Brain pericyte (primary cell): ENCODE measurements around the gene PKIB.
"Not testable (repeated sequence)": the region's sequence is repeated elsewhere in the genome, so short reads cannot be mapped to it uniquely, and the experiment has no call there.

Source experiments
- DNase-seq: peaks from one replicate; pipeline ENCODE4 v3.0.0-alpha.2; 2012; ENCODE audit warnings: low read depth, low spot score

The PKIB gene

DNA sequence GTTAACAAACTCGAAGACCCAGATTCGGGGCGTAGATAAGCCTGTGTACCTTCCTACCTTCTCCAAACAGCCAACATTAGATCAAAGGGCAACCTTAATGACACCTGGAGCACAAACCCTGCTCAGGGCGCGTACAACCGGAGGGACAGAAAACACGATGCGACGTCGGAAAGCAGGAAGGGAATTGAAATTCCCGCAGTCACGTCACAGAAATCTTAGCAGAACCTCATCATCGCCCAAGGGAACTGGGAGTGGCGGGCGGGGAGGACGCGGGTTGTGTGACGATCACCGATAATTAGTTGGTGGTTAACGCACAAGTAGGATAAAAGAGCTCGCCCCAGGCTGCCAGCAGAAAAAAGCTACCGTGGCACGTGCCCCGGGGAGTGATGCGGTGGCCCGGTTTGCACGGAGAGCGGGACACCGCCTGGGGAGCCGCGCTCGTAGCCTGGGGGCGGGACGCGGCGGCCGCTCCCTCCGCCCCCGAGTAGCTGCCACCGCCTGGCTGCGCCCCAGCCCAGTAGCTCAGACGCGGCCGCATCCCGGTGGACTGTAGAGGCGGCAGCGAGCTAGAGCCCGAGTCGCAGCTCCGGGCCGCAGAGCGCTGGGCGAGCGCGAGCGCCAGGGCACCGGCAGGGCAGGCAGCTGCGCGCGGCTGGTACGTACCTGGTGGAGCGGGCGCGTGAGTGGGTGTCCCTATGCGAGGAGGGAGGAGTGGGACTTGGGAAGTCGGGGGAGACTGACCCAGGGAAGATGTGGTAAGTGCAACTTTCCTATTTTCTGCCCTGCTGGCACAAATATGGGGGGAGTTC is at the start of gene PKIB:
TSS of gene PKIB (plus strand) at position 525 of the 809 bp plus-strand sequence. CDS start 107,390 bp downstream, outside the sequence.
- no peak for DNase-seq

- no peak for DNase-seq
Measured at GRCh38 chr6:122563364-122564052, 46.7 kb upstream of the PKIB start.

DNA sequence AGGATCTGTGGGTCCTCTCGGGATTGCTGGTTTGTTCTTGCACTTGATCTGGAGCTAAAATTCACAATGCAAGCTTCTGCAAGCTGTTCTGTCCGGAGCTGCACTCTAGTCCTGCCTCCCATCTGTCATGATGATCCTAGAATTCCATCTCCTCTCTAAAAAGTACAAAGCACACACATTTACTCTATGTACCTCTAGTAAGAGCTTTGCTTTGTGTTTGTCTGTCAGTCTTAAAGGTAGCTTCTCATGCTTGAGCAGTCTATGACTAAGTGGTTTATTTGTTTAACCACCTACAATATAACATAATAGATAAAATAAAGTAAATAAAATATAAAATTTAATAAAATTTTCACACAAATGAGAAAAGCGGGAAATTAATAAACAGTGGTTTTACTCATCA is 46.0 kb upstream of the PKIB start:
- DNase-seq: no peak

DNA sequence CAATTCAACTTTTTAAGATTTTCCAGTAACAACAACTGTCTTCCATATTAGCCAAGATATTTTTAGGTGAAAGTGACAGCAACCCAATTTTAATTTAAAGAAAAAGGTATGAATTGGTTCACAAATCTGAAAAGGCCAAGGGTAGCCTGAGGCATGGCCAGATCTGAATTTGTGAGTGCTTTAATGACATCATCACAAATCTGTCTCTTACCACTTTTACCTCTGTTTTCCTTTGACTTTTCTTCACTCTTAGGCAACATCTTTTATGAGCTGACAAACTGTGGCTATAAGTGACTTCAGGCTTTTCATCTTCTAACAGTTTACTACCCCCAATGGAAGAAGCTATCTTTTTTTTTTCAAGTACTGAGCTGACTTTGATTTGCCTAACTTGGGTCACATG is 44.5 kb upstream of the PKIB start:
- DNase-seq: no peak

GRCh38 chr6:122567034-122567433 is 43.2 kb upstream of the PKIB start:
- DNase-seq: no peak

GRCh38 chr6:122568350-122568749 is 41.9 kb upstream of the PKIB start:
- no peak for DNase-seq

GRCh38 chr6:122568797-122569221 is 41.4 kb upstream of the PKIB start:
- DNase-seq: no peak

DNA sequence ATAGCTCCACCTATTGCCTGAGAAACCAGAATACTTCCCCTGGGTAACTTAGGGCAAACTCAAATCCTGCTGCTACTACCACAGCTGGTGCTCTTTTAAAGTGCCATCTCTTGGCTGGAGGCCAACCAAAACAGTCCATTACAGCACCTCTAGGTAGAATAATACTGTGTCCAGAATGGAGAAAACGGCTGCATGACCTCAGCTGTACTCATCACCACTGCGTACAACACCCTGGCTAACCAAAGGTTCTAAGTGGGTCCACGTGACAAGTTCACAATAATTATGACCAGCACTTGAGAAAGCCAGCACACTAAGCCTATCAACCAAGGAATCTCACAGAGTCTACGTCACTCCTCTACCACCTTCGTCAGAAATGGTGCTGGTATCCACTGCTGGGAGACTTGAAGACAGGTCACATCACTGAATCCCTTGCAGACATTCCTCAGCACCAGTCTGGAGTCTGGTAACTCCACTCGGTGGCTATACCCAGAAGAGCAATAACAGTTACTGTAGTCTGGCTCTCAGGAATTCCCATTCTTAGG is 40.9 kb upstream of the PKIB start:
- no peak for DNase-seq

GRCh38 chr6:122571888-122572287 is 38.3 kb upstream of the PKIB start:
- no peak for DNase-seq

- DNase-seq: no peak
Measured at GRCh38 chr6:122576888-122577287, 33.3 kb upstream of the PKIB start.

DNA sequence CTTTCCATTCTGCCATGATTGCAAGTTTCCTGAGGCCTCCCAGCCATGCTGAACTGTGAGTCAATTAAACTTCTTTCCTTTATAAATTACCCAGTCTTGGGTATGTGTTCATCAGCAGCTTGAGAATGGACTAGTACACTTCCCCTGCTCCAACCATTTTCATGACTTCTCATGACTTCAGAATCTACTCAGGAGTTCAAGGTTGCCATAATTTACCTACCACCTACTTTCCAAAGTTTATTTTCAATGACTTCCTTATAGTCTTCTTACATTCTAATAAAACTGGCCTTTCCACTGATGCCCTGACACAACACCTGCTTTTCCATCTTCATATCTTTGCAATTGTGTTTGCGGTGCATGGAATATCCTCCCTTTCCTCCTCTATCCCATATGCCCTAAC is 31.2 kb upstream of the PKIB start:
- DNase-seq: no peak

DNA sequence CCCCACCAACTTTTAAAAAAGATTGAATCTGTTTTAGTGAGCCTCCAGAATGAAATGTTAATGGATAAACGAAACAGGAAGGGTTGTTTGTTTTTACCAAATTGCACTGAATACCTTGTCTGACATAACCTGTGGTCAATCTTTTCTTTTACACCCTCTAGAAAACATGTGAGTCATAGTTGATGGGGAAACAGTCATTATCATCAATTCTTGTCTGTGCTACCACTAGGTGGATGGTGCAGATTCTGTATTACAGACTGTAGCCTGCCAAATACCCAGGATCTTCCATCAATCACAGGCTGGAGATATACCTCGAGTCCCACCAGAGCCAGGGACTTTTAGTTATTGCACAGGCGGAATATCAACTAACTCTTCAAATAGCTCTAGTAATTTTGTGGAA is 29.5 kb upstream of the PKIB start:
- no peak for DNase-seq

GRCh38 chr6:122589115-122589514 is 21.1 kb upstream of the PKIB start:
- DNase-seq: no peak

- not testable (repeated sequence) for DNase-seq
Measured at GRCh38 chr6:122598295-122598694, 11.9 kb upstream of the PKIB start.

- no peak for DNase-seq
Measured at GRCh38 chr6:122604676-122605075, 5.5 kb upstream of the PKIB start.

GRCh38 chr6:122610690-122611455 is 668 bp downstream of the PKIB start:
- DNase-seq: no peak

- DNase-seq: no peak
Measured at GRCh38 chr6:122612838-122613237, 2.6 kb downstream of the PKIB start.

- DNase-seq: no peak
Measured at GRCh38 chr6:122614303-122614702, 4.1 kb downstream of the PKIB start.

DNA sequence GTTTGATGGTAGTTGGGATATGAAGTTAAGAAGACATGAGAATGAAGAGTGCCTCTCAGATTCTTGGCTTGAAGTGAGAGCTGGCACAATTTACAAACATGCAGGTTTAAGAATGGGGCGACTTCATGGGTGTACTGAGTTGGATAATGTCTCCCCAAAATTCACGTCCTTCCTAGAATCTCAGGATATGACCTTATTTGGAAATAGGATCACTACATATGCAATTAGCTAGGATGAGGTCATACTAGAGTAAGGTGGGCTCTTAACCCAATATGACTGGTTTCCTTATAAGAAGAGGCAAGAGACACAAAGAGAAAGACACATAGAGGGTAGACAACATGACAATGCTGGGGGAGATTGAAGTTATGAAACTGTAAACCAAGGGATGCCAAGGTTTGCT is 5.2 kb downstream of the PKIB start:
- DNase-seq: no peak

DNA sequence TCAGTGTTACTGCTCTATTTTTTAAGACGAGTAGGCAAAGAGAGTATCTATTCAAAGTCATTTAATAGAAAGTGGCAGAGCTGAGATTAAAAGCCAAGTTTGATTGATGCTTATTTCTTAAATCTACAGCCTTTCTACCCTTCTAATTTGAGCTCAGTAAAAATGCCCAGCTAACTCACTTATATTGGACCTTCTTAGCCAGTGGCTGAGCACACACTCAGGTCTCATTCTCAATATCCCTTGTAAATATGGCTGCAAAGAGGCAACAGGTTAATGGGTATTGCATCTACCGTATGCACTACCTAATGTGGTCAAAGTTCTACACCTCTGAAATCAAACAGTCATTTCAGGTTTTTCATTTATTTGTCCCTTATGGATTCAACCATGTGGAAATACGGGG is 6.7 kb downstream of the PKIB start:
- DNase-seq: no peak

DNA sequence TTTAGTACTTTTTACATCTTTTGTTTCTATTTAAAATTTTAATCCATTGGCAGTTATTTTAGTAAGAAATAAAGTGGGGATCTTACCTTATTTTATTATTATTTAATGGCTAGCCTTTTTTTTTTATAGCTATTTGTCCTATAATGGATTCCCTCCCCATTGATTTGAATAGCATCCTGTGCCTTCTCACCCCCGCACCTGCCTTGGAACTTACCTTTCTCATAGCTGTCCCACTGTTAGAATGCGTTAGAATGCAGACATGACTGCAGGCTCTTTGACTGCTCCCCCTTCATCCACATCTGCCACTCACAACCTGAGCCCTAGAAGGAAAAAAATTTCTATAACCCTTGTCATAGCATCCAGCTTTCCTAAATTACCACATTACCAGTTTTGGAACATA is 9.1 kb downstream of the PKIB start:
- DNase-seq: no peak

GRCh38 chr6:122620428-122620827 is 10.2 kb downstream of the PKIB start:
- no peak for DNase-seq
